Activated effector memory CD4-positive, alpha-beta T cell treated with anti-CD3 and anti-CD28 coated beads, Interleukin-2, amount 50 U/mL, for 16 hours (primary cell): ENCODE results near the gene C1orf53.

Experiments
- DNase-seq: peaks from one replicate; pipeline ENCODE4 v3.0.0-alpha.2; 2020

Gene C1orf53

GRCh38 chr1:197908716-197909220 is 6.3 kb downstream of the C1orf53 start:
- no peak for DNase-seq

GRCh38 chr1:197909384-197909783 is 7.0 kb downstream of the C1orf53 start:
- no peak for DNase-seq

GRCh38 chr1:197910120-197910991 is 7.9 kb downstream of the C1orf53 start:
- no peak for DNase-seq

- DNase-seq = no peak
Observed at GRCh38 chr1:197911111-197911856, 8.9 kb downstream of the C1orf53 start.

GRCh38 chr1:197911857-197912696 is 9.6 kb downstream of the C1orf53 start:
- DNase-seq = no peak

- DNase-seq = no peak
Observed at GRCh38 chr1:197912739-197913494, 10.5 kb downstream of the C1orf53 start.

- DNase-seq = no peak
Observed at GRCh38 chr1:197913495-197914276, 11.3 kb downstream of the C1orf53 start.

GRCh38 chr1:197914510-197914909 is 12.1 kb downstream of the C1orf53 start:
- no peak for DNase-seq

- DNase-seq = no peak
Observed at GRCh38 chr1:197915260-197915861, 12.9 kb downstream of the C1orf53 start.

GRCh38 chr1:197915862-197916499 is 13.6 kb downstream of the C1orf53 start:
- DNase-seq = no peak

GRCh38 chr1:197916500-197916983 is 14.1 kb downstream of the C1orf53 start:
- no peak for DNase-seq

- DNase-seq = no peak
Observed at GRCh38 chr1:197917805-197918651, 15.6 kb downstream of the C1orf53 start.

- no peak for DNase-seq
Observed at GRCh38 chr1:197918807-197919345, 16.4 kb downstream of the C1orf53 start.

GRCh38 chr1:197919346-197920066 is 17.1 kb downstream of the C1orf53 start:
- no peak for DNase-seq

- no peak for DNase-seq
Observed at GRCh38 chr1:197920067-197920396, 17.6 kb downstream of the C1orf53 start.

GRCh38 chr1:197920414-197921117 is 18.1 kb downstream of the C1orf53 start:
- DNase-seq = no peak

- DNase-seq = no peak
Observed at GRCh38 chr1:197921235-197922069, 19.0 kb downstream of the C1orf53 start.
